Panc1 (cell line): Measurements from ENCODE around the gene CNGA1.

ENCODE experiments used
- POLR2AphosphoS5 ChIP-seq: IDR thresholded peaks from 2 replicates; pipeline ENCODE4 v1.6.1; 2012; ENCODE audit warnings: mild to moderate bottlenecking, low read depth, low read length, moderate library complexity
- SIN3A ChIP-seq: IDR thresholded peaks from 2 replicates; pipeline ENCODE4 v1.6.1; 2012; ENCODE audit warnings: low read depth, mild to moderate bottlenecking, low read length, moderate library complexity, borderline replicate concordance; ENCODE audit not compliant: insufficient read depth
- TCF7L2 ChIP-seq: IDR thresholded peaks from 2 replicates; pipeline ENCODE4 v1.6.1; 2011; ENCODE audit warnings: mild to moderate bottlenecking, low read depth, low read length, inconsistent platforms
- TF ChIP-seq, protein P1 (sequence below): fragments of 450-650 bp; IDR thresholded peaks from 2 replicates; pipeline ENCODE4 v1.5.1; 2017; ENCODE audit warnings: mild to moderate bottlenecking
- TF ChIP-seq, protein P2 (sequence below), 2 experiments: IDR thresholded peaks; 2 replicates each; pipeline ENCODE4 v1.6.1; 2011 to 2012; ENCODE audit warnings: low read depth in 2 of 2, control low read depth in 1 of 2, low read length in 1 of 2, mild to moderate bottlenecking in 1 of 2, moderate library complexity in 1 of 2; ENCODE audit not compliant: insufficient read depth in 1 of 2

DNA sequence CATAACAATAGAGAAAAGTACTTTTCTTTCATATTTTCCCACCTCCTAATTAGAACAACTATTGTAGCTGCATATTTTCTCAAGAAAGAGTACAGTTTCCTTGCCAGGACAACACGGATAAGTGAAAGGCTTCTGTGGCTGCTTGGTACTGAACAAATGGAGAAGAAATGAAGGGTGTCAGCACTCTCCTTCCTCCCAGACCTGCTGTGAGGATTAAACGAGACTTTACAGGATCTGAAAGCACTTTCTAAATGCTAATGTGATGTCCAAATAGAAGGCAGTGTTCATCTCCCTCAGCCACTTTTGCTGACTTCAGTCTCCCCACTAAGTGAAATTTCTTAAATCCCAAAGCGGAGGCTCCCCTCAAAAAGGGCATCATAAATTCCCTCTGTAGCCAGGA lies 14.0 kb upstream of the CNGA1 start:
- TF ChIP-seq, protein P1, sequence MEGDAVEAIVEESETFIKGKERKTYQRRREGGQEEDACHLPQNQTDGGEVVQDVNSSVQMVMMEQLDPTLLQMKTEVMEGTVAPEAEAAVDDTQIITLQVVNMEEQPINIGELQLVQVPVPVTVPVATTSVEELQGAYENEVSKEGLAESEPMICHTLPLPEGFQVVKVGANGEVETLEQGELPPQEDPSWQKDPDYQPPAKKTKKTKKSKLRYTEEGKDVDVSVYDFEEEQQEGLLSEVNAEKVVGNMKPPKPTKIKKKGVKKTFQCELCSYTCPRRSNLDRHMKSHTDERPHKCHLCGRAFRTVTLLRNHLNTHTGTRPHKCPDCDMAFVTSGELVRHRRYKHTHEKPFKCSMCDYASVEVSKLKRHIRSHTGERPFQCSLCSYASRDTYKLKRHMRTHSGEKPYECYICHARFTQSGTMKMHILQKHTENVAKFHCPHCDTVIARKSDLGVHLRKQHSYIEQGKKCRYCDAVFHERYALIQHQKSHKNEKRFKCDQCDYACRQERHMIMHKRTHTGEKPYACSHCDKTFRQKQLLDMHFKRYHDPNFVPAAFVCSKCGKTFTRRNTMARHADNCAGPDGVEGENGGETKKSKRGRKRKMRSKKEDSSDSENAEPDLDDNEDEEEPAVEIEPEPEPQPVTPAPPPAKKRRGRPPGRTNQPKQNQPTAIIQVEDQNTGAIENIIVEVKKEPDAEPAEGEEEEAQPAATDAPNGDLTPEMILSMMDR: no peak
- TF ChIP-seq POLR2AphosphoS5: no peak
- TF ChIP-seq SIN3A: no peak
- no peak for TF ChIP-seq TCF7L2
- TF ChIP-seq, protein P2, sequence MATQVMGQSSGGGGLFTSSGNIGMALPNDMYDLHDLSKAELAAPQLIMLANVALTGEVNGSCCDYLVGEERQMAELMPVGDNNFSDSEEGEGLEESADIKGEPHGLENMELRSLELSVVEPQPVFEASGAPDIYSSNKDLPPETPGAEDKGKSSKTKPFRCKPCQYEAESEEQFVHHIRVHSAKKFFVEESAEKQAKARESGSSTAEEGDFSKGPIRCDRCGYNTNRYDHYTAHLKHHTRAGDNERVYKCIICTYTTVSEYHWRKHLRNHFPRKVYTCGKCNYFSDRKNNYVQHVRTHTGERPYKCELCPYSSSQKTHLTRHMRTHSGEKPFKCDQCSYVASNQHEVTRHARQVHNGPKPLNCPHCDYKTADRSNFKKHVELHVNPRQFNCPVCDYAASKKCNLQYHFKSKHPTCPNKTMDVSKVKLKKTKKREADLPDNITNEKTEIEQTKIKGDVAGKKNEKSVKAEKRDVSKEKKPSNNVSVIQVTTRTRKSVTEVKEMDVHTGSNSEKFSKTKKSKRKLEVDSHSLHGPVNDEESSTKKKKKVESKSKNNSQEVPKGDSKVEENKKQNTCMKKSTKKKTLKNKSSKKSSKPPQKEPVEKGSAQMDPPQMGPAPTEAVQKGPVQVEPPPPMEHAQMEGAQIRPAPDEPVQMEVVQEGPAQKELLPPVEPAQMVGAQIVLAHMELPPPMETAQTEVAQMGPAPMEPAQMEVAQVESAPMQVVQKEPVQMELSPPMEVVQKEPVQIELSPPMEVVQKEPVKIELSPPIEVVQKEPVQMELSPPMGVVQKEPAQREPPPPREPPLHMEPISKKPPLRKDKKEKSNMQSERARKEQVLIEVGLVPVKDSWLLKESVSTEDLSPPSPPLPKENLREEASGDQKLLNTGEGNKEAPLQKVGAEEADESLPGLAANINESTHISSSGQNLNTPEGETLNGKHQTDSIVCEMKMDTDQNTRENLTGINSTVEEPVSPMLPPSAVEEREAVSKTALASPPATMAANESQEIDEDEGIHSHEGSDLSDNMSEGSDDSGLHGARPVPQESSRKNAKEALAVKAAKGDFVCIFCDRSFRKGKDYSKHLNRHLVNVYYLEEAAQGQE (IDR thresholded peaks at IDR 0.05; ENCODE audit: insufficient read depth in 1 of 2, low read depth in 2 of 2, low read length in 1 of 2): no peak
